ENCODE data around the gene MAB21L4. TPM values are rescaled to one million over a fixed set of nuclear protein-coding genes. Genes with fewer than 3 reads are reported as not detected.
A peak's percentile ranks its signal among the peaks of the same experiment; 100 is the strongest.

The MAB21L4 gene
- total RNA-seq, 1 experiment from 2014 or later: 0.15 TPM

DNA sequence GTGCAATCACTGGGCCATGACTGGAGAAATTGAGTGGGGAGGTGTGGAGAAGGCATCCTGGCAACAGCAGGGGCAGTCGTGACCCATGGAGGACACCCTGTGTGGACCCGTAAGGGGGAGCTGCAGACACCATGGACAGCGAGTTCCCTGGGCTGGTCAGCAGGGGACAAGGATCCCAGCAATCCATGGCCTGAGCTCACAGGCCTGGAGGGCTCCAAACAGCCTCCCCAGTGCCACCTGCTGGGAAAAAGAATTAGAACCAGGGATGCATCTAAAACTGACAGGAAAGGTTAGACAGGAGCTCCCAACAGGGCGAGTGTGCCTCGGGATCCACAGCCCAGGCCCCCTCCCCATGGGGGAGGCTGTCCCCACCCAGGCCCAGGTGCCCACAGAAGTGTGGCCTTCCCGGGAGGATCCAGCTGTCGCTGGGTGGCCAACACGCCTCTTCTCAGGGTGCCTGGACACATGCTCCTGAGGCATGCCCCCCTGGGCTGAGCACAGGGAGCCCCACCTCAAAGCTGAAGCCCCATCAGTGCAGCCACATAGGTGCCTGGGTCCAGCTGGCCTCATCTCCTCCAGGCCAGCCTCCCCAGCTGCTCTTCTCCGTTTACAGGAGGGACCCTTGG lies 55.4 kb downstream of the MAB21L4 start:
- DNase-seq: peak; percentile 83
- no peak overlapping the region for H3T11ph ChIP-seq (ENCODE audit: low read length)
- Mint-ChIP-seq H3K27ac (peak overlapping the region in 1 of 3 experiments; percentile 82; a peak in 1 of 7 replicates), H3K36me3 (ENCODE audit: insufficient read depth in 1 of 3, low read depth in 3 of 3) (peaks cover 5 to 9% (median 8%) of the 10 kb centered on the region in 3 experiments), H3K4me1 (peaks cover 32 to 39% of the 10 kb centered on the region in 2 experiments), H3K9me3 (peaks cover 9 to 10% of the 10 kb centered on the region in 2 experiments), H3K27me3 (ENCODE audit: low read depth) (peaks cover 5% of the 10 kb centered on the region), H3K4me3 (no peak overlapping the region)
- H2AK5ac ChIP-seq (ENCODE audit: insufficient read length, low read length): no peak overlapping the region
- no peak overlapping the region for H4K91ac ChIP-seq (ENCODE audit: insufficient read length, low read depth, low read length)
- no peak overlapping the region for H2BK5ac ChIP-seq (ENCODE audit: insufficient read length, low read length)
- H3K23me2 ChIP-seq (ENCODE audit: insufficient read length, low read depth, low read length, poor library complexity, severe bottlenecking): no peaks in the 10 kb centered on the region
- H3K4me2 ChIP-seq (ENCODE audit: insufficient read depth, insufficient read length, low read length): no peak overlapping the region
- no peaks in the 10 kb centered on the region for H3K27me3 ChIP-seq (ENCODE audit: insufficient read depth, low read length)
- WGBS (ENCODE audit: extremely low coverage, insufficient read length, low lambda C conversion rate): no CpG with 5 or more reads among the region's 9 CpGs
- no peaks in the 10 kb centered on the region for H3K79me1 ChIP-seq (ENCODE audit: insufficient read depth, low read depth, low read length, poor library complexity, severe bottlenecking)
- no peak overlapping the region for H2BK15ac ChIP-seq (ENCODE audit: low read depth, low read length)
- no peak overlapping the region for H3K9ac ChIP-seq (ENCODE audit: extremely low read depth, insufficient read length, low read length)
- no peak overlapping the region for H2BK12ac ChIP-seq (ENCODE audit: insufficient read length, low read depth, low read length)
- H3K27ac ChIP-seq (ENCODE audit: insufficient read length, low read depth, low read length): no peak overlapping the region
- no peaks in the 10 kb centered on the region; the same call in 1 of the 2 replicates for H3K79me2 ChIP-seq (ENCODE audit: insufficient read depth, low read length)
- no peaks in the 10 kb centered on the region for H4K20me1 ChIP-seq (ENCODE audit: control insufficient read depth, insufficient read depth, insufficient read length)
- no peak overlapping the region for H2BK20ac ChIP-seq (ENCODE audit: low read depth, low read length, poor library complexity, severe bottlenecking)
- no peak overlapping the region for H3K56ac ChIP-seq (ENCODE audit: insufficient read length, low read depth, low read length)
- H2AFZ ChIP-seq (ENCODE audit: low read length): no peak overlapping the region
- TF ChIP-seq, protein P1, sequence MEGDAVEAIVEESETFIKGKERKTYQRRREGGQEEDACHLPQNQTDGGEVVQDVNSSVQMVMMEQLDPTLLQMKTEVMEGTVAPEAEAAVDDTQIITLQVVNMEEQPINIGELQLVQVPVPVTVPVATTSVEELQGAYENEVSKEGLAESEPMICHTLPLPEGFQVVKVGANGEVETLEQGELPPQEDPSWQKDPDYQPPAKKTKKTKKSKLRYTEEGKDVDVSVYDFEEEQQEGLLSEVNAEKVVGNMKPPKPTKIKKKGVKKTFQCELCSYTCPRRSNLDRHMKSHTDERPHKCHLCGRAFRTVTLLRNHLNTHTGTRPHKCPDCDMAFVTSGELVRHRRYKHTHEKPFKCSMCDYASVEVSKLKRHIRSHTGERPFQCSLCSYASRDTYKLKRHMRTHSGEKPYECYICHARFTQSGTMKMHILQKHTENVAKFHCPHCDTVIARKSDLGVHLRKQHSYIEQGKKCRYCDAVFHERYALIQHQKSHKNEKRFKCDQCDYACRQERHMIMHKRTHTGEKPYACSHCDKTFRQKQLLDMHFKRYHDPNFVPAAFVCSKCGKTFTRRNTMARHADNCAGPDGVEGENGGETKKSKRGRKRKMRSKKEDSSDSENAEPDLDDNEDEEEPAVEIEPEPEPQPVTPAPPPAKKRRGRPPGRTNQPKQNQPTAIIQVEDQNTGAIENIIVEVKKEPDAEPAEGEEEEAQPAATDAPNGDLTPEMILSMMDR (conservative IDR thresholded peaks at IDR 0.05): peak; percentile 64; the same call in 2 of the 3 replicates
- no peak overlapping the region for H3K14ac ChIP-seq (ENCODE audit: insufficient read depth, low read length)
- H4K8ac ChIP-seq (replicated peaks; ENCODE audit: insufficient read length, low read depth, low read length): no peak overlapping the region
- H4K5ac ChIP-seq (ENCODE audit: insufficient read length, low read depth, low read length): no peak overlapping the region
- no peak overlapping the region for H3K23ac ChIP-seq (ENCODE audit: insufficient read length, low read depth, low read length)
- peaks cover 6% of the 10 kb centered on the region for H3K9me3 ChIP-seq (ENCODE audit: control insufficient read depth, low read depth, low read length)
- no peak overlapping the region for H3K4ac ChIP-seq (ENCODE audit: low read depth, low read length)
- no peak overlapping the region for H3K18ac ChIP-seq (ENCODE audit: insufficient read length, low read depth, low read length)
- H3K4me1 ChIP-seq (ENCODE audit: insufficient read depth, low read length): peaks cover 2% of the 10 kb centered on the region; the same call in 1 of the 2 replicates
- no peak overlapping the region for H2BK120ac ChIP-seq (ENCODE audit: low read depth, low read length, poor library complexity, severe bottlenecking)

Data from H9 (cell line).